CD4-positive, alpha-beta T cell treated with Interleukin-21 for 1 hour (primary cell): ENCODE measurements around the gene ALDOC.
"Not testable (repeated sequence)": the region's sequence is repeated elsewhere in the genome, so short reads cannot be mapped to it uniquely, and the experiment has no call there.

Experiments
- DNase-seq: peaks from one replicate; pipeline ENCODE4 v3.0.0-alpha.2; 2020

Gene ALDOC

DNA sequence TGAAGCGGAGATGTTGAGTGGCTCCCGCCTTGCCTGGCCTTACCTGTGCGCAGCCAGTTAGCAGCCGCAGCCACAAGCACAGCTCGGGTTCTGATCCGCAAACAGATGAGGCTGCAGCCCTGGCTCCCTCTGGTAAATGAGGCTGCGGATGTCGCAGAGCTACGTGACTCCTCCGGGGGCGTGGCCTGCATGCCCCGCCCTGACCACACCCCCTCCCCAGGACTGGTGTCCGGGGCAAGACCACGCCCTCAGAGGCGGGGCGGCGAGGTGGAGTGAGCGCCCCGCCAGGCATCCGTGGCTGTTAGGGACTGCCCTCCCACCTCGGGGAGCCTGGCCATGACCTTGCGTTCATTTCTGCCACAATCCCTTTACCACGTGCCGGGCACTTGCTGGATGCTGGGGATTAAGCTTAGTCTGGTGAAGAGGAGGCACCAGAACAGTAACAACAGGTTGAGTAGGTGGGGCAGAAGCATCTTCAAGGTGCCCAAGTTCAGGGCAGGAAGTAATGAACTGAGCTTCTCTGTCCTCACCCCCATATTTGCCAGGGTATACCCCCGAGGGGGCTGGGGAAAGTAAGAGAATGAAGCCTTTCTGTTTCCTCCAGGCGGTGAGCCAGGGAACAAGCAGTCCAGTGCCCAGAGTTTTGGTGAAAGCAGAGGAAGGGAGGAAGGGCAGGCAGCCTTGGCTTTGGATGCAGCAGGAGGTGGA lies at the start of gene ALDOC:
Gene ALDOC (minus strand): TSS at position 138 of the 708 bp plus-strand sequence. CDS start 1,363 bp downstream, outside the sequence.
- peak; percentile 98 for DNase-seq

DNA sequence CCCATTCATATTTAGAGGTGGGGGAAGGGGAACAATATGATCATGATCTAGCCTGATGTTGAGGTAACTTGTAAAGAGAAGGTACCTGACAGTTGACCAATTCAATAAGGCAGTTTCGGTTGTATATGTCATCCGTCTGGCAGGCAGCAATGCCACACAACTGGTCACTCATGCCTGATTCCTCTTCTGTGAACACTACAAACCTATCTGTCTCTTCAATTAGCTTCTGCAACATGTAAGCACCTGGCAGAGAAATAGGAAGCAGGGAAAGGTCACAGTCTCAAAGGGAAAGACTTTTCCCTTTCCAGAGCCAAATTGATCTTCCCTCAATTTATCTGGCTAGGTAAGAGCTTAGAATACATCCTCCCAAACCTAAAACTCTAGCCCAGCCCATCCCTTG lies 47.5 kb upstream of the ALDOC start:
- no peak for DNase-seq

DNA sequence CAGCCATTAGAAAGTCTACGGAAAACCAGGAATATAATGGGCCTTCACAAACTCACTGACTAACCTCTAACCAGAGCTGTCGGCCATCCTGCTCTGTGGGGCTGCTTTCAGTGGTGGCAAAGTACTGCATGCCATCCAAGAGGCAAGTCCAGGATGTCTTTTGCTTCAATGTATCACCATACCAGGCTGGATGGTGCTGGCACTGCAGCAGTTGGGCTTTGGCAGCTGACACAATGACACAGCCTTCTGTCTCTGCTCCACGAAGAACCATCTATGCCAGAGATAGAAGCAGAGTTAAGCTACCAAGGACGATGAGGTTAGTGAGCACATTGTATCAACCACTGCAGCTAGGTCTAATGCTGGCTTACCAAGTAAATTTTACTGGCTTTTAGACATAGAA lies 47.0 kb upstream of the ALDOC start:
- DNase-seq, result no peak

DNA sequence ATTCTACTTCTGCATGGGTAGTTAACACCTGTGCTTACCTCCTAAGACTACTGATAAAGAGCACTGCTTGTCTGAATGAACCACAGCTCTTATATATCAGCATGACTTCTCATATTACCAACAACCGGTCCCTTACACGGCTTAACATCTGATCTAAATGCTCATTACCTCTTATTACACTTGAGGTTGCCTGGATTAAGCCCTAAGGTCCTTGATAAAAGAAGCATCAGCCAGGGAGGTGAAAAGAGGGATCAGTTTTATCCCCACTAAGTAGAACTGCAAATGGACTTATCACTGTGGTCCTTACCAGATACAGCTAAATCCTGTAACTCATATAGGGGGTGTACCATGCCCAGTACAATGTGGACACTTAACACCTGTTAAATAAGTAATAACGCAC lies 45.5 kb upstream of the ALDOC start:
- DNase-seq, result no peak

DNA sequence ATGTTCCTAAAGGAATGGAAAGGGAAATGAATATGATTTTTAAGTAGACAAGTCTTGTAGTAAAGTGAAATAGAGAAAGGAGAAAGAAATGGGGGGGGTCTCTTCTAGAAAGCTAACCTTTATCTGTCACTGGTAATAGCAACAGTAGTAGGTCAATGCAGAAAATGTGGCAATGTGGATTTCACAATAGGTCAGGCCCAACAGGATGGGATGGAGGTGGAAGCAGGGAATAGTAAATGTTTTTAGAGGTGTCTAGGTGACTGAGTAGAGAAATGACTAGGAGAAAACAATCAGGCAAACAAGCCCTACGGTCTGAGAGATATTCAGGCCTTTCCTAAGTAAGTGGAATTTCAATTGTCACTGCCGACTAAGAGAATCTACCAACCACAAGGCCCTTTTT lies 43.3 kb upstream of the ALDOC start:
- no peak for DNase-seq

DNA sequence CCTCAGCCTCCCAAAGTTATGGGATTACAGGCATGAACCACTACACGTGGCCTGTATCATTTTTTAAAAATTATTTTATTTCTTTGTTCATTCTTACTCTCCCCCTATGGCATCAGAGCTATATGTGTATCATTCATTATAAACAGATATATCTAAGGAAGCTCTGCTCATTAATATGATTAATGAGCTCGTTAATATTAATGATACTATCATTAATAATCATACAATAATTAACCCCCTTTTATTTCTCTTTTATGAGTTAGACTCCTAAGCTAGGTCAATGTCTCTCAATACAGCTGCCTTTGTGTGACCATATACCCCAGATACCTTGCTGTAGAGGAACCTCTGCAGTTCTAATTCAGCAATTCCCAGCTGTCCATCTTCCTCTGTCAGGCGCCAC lies 41.8 kb upstream of the ALDOC start:
- no peak for DNase-seq

DNA sequence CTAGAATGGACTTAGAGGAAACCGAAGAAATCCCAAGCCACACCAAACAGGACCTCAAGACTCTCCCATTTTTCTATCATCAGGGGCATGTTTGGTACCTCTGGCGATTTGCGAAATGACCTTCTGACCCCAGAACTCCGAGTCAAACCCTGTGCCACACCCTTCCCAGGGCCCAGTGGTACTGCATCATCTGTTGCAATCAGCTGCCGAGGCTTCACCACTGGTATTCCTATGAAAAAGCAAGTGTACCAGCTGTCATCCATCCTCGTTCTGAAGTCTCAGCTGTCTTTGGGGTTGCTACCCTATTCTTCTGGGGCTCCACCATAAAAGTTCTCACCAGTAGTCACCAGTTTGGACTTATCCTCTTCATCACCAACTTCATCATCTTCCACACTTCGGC lies 39.6 kb upstream of the ALDOC start:
- DNase-seq, result no peak

DNA sequence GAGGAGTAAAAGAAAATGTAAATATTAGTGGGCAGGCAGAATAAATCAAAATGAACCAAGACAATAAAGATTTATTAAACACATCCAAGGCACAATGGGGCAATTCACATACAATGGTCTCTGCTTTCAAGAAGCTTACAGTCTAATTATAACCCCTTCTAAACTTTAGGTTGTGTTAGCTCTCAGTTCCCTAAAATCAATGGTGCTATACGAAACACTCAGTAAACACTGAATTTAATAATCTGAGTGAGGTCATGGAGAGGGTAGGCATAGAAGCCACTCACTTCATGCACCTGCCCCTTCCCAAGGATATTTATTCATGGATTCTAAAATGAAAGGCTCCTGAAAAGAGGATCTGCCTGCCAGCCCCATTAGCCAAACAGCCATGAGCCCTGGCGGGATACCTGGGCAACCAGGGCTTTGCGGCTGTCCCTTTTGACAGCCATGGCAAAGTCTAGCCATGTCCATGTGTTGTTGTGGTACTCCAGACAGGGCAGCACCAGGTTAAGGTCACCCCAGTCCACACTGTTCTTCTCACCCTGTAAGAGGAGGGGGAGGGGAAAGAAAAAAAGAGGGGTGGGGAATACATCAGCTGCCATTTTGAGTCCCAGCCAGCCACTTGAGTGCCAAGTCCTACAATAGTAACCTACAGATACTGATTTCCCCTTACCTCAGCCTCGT lies 38.7 kb upstream of the ALDOC start:
- DNase-seq, result no peak

DNA sequence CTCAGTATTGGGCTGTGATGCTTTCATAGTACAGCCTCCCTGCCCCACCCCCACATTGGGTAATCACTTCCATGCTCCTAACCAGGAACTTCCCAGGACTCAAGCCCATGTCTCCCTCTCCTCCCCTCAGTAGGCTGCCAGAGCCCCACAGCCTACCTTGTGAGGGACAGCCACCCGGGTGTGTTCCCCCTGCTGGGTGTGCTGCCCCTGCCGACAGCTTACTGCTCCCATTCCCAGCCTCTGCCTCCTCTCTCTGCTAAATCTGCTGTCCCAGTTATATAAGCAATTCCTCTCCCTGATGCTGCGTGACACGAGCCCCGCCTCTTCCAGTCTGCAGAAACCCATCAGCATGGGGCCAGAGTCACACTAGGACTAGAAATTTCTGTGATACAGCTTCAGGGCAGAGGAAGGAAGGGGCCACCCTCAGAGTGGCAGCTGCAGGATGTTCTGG lies 37.3 kb upstream of the ALDOC start, which contains the start of gene RSKR:
Gene RSKR (minus strand): TSS at position 255 of the 451 bp plus-strand sequence. CDS start 24 bp downstream, at position 231.
- DNase-seq, result no peak

DNA sequence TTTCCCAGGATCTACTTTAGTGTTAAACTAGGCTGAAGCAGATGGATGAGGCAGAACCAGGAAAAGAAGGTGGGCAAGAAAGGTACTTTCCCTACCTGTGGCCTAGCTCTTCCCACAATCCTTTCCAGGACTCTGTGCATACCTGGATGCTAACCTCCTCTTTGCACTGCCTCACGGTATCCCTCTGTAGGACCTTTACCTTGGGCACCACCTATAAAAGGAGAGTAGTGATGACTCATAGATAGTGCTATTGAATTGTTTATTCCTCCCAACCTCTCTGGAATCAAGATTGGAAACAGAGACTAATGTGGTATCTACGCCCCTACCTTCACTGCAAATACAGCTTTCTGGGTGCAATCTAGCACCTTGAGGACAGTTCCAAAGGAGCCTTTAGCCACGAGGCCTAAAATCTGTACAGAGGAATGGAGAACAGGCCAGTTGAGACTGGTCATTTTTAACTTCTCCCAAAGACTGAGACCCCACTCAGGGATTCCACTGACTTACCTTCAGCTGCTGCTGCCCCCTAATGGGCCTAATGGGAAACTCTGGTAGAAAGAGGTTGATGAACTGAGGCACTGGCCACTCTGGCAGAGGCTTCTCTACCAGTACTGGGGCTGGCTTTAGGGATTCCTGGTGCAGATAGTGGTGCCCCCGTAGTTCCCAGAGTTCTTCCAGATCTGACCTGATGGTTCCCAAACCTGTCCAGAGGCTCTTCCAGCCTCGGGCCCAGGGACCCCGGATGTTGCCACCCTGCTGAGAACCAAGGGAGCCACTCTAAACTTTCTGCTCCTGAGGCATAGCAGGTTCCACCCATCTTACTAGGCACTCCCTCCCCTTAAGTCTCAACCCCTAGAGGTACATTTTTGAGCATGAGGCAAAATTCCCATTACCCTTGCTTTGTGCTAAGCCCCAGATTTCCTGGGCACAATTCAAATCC lies 36.5 kb upstream of the ALDOC start:
- DNase-seq, result peak; percentile 52

DNA sequence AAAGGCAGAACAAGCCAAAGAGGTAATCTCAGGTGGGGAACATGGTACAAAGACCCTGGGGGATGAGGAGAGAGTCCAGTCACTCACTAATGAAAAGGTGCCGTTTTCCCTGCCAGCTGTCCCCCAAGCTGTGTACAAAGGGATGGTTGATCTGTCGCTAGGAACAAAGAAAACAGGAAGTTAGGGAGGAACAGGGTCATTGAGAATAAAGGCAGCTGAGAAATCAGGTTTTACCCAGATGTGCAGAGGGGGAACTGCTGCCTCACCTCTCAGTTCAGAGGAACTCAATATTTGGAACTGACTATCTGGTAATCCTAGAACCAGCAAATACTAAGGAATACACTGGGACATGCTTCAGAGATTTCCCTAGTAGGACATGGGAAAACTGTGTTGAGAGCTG lies 35.8 kb upstream of the ALDOC start:
- no peak for DNase-seq

DNA sequence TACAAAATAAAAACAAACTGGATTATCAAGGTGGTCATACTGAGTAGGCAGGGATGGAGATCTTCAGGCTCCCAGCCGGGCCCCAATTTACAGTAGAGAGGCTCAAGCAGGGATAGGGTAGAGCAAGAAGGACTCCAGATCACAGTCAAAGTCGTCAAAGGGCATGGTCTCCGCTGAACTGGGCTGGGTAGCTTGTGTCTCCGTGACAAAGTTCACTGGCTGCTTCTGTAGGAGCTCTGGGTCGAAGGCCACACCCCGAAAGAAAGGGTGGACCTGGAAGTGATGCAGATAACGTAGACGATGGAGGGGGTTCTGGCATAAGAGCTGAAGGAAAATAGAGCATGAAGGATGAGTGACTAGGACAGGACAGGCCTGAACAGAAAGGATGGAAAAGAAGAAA lies 33.7 kb upstream of the ALDOC start:
- DNase-seq, result no peak

DNA sequence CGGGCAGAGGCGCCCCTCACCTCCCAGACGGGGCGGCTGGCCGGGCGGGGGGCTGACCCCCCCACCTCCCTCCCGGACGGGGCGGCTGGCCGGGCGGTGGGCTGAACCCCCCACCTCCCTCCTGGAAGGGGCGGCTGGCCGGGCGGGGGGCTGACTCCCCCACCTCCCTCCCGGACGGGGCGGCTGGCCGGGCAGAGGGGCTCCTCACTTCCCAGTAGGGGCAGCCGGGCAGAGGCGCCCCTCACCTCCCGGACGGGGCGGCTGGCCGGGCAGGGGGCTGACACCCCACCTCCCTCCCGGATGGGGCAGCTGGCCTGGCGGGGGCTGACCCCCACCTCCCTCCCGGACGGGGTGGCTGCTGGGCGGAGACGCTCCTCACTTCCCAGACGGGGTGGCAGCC lies 27.3 kb upstream of the ALDOC start:
- not testable (repeated sequence) for DNase-seq

DNA sequence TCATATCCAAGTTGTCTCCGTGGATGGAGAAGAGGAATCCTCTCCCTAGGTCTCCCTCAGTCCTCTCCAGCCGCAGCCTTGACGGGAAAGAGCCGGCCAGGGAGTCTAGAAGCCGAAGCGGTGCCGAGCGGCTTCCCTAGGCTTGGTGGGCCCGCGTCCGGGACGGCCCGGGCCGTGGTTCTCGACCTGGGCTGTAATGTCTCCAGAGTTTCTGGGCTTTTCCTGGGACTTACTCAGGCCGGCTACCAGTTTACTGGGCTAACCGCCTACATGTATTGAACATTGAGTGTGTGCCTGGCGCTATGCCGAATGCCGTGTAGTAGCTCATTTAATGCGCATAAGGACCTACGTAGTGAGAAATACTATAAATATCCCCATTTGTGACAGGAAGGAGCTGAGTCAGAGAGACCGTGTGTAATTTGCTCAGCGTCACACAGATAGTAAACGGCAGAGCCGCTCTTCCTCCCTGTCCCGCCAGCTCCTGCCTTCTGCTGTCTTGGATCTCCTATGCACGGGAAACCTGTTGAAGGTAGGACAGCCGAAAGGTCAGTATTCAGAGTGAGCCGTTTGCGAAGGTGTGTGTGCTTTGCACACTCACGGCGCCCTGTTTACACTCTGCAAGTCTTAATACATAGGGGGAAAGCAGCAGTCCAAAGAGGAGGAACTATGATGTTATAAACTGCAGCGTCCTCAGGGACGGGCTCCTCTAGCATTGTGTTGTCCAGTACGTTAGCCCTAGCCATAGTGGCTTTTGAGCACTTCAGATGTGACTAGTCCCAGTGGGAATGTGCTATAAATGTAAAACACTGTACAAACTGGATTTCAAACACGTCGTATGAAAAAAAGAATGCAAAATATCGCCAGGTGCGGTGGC lies 22.9 kb upstream of the ALDOC start:
- DNase-seq, result peak; percentile 70

DNA sequence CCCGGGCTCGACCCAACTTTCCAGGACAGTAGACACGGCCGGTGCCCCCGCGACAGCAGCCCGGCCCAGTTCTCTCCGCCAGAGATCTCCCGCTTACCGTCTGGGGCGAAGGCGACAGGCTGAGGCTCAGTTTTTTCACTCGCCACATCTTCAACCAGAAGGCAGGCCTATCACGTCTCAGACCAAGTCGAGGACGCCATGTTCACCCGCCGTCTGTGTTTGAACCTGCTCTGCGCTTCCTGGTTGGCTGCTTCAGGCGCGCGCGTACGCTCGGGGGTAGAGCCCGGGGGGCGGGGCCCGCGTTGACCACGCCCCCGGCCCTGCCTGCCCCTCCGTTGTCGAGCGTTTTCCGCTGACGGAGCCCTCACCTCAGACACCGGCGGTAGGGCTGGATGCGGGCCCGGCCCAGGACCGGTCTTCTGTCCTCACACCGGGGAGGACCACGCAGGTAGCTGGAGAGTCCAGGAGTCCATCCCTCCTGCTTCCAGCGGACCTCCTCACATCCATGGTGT lies 22.2 kb upstream of the ALDOC start, which contains the start of gene SPAG5:
Gene SPAG5 (minus strand): TSS at position 227 of the 512 bp plus-strand sequence. CDS start 79 bp downstream, at position 148.
- DNase-seq, result peak; percentile 95

DNA sequence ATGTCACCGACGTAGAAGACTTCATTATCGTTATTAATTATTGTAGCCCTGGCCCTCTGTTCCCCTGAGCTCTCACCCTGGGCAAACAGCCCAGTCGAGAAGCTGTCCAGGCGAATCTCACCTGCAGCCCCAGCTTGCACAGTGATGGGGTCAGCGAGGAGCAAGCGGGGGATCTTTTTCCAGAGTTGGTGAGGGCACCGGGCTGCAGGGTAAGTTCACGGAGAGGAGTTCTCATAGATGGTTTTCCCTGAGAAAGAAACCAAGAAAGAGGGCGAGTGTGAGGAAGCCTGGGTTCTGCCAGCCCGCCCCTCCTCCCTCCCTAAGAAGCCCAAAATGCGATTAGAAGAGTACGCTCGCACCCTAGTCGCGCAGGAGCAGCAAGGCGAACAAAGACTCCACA lies 21.7 kb upstream of the ALDOC start:
- DNase-seq, result no peak

DNA sequence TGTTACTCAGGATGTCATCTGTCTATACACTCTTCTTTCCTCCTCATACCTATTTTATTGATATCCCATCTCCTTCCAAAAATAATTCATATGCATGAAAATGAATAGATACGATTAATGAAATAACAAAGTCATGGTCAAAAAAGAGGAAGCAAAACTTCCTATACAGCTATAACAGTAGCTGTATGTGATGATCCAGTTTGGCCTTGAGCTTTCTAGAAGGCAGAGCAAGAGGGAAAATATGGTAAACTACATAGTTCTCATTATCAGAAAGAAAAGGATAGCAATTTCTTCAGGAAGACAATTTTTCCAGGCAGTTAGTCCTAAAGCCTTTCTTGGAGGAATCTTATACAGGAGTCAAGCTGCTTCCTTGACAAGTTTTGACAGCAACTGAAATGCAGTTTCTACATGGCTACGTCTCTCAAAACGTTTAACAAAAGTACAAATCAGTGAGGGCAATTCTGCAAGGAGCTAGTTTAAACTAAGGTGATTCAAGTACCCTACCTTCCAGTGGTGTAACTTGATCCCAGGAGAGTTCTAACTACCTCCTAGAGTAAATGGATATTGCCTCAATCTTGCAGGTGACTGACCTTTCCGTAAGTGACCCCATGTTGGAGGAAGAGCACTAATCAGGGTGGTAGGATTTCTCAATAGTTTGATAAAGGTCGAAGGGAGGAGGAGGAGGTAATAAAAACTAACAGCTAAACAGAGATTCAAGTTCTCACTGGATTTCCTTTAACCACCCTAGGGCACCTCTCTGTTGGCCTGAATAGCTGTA lies 21.1 kb upstream of the ALDOC start:
- DNase-seq, result no peak

DNA sequence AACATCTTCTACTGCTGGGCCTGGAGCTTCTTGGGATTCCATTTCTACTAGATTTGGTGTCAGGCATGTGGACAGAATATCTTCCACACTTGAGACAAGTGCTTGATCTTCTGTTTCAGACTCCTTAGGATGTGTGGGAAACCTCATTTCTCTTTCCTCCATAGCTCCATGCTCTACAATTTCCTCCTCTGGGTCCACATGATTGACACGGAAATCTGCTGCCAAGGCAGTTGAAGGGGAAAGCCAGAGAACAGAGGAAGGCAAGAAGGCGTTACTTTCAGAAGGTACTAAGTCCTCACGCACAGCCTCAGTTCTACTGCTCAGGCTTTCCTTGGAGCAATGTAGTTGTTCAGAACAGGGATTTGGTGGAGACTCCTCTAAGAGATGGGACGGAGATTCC lies 15.6 kb upstream of the ALDOC start:
- DNase-seq, result no peak

DNA sequence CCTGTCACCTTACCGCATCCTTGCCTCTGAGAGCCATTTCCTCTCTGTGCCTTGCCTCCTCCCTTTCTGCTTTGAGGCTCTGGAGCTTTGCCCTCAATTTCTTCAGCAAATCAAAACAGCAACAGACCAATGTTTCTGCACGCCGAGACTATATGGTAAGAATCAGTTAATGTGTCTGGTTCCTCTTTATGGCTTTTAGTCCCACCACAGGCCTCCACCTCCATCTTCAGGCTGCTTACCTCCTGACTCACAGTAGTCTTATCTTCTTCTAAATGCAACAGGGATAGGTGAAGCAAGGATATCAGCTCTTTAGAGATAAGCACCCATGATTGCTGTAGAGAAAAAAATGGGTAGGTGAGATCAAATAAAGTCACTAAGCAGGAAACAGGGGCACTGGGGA lies 9.2 kb upstream of the ALDOC start:
- no peak for DNase-seq

DNA sequence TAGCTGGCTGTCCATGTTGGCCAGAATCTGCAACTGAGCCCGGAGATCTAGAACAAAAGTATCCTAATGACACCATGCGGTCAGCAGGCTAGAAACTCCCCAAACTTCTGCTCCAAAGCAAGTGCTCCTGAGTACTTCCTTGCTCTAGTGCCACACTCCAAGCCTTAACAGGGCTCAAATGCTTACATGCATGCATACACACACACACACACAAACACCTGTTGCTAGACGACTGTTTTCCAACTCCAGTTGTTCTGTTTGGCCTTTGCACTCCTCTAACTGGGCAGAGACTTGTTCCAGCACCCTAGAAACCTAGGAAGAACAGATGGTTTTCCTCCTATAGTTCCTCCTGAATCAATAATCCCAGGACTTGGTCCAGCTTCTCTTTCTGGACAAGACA lies 7.7 kb upstream of the ALDOC start:
- DNase-seq, result no peak

DNA sequence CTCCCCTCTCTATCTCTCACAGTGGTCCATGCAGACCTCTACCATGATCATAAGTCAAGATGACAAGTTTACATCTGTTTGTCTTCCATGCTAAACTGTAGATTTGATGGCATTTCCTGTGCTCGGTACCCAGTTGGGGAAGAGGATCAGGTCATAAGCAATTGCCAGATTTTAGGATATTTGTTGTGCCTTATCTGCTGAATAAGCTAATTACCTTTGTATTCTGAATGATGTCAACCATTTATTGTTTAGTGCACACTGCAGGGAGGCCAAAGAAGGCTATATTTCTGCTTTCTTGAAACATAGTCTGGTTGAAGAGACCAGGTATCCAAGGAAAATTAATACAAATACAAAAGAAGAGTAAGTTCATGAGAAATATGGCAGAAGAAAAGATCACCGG lies 5.8 kb upstream of the ALDOC start:
- no peak for DNase-seq
